GM12872 (cell line): ENCODE measurements around the gene CTNND2.

Experiments
- CTCF ChIP-seq: IDR thresholded peaks from 3 replicates; pipeline ENCODE4 v1.5.1; 2011; ENCODE audit warnings: low read depth, mild to moderate bottlenecking, low read length, moderate library complexity; ENCODE audit not compliant: insufficient read depth

The CTNND2 gene

GRCh38 chr5:11000515-11001353 is 903.5 kb downstream of the CTNND2 start:
- no peak for TF ChIP-seq CTCF

- no peak for TF ChIP-seq CTCF
These were observed 904.5 kb downstream of the CTNND2 start for GRCh38 chr5:10999714-11000113.

GRCh38 chr5:10995891-10996290 is 908.4 kb downstream of the CTNND2 start:
- no peak for TF ChIP-seq CTCF

- TF ChIP-seq CTCF: no peak
These were observed 909.9 kb downstream of the CTNND2 start for GRCh38 chr5:10994091-10994986.

GRCh38 chr5:10990634-10991033 is 913.6 kb downstream of the CTNND2 start:
- no peak for TF ChIP-seq CTCF

- TF ChIP-seq CTCF: no peak
These were observed 914.5 kb downstream of the CTNND2 start for GRCh38 chr5:10989577-10990263.

GRCh38 chr5:10988622-10989021 is 915.6 kb downstream of the CTNND2 start:
- no peak for TF ChIP-seq CTCF
